Skeletal muscle satellite cell (primary cell): ENCODE results near the gene NACAD. TPM values are rescaled to one million over a fixed set of nuclear protein-coding genes. Genes with fewer than 3 reads are reported as not detected.
"Not testable (repeated sequence)": the region's sequence is repeated elsewhere in the genome, so short reads cannot be mapped to it uniquely, and the experiment has no call there.

Experiments used
- H3K27me3 ChIP-seq: 2 replicates; pipeline ENCODE4 v1.7.0; 2013; ENCODE audit warnings: low read length; ENCODE audit not compliant: control insufficient read depth, insufficient read depth
- H3K36me3 ChIP-seq: 2 replicates; pipeline ENCODE4 v1.7.0; 2013; ENCODE audit warnings: mild to moderate bottlenecking, control low read depth, low read length; ENCODE audit not compliant: insufficient read depth
- H3K4me1 ChIP-seq: 2 replicates; pipeline ENCODE4 v1.7.0; 2013; ENCODE audit warnings: low read length; ENCODE audit not compliant: control insufficient read depth, insufficient read depth
- H3K4me2 ChIP-seq: 2 replicates; pipeline ENCODE4 v1.7.0; 2013; ENCODE audit warnings: mild to moderate bottlenecking, low read length
- H3K4me3 ChIP-seq: 2 replicates; pipeline ENCODE4 v1.7.0; 2013; ENCODE audit warnings: low read length
- H3K9ac ChIP-seq: 2 replicates; pipeline ENCODE4 v1.7.0; 2013; ENCODE audit warnings: mild to moderate bottlenecking, low read depth, low read length, moderate library complexity
- H3K9me3 ChIP-seq: replicated peaks from 2 replicates; pipeline ENCODE4 v1.7.0; 2013; ENCODE audit warnings: mild to moderate bottlenecking, control low read depth, low read length
- small RNA-seq: library from RNA; depleted of rRNA; stranded (forward); fragments of <200 nt; gene quantifications from one replicate; pipeline ENCODE3, GENCODE V24; 2012

The NACAD gene

GRCh38 chr7:45035371-45035770, 53.4 kb downstream of the NACAD start:
- Histone ChIP-seq H3K4me2 (no peak overlapping the region), H3K9ac (no peak overlapping the region), H3K4me3 (no peak overlapping the region), H3K9me3 (no peaks in the 10 kb centered on the region), H3K36me3 (peaks cover 18% of the 10 kb centered on the region), H3K4me1 (peaks cover 17% of the 10 kb centered on the region), H3K27me3 (no peaks in the 10 kb centered on the region)

DNA sequence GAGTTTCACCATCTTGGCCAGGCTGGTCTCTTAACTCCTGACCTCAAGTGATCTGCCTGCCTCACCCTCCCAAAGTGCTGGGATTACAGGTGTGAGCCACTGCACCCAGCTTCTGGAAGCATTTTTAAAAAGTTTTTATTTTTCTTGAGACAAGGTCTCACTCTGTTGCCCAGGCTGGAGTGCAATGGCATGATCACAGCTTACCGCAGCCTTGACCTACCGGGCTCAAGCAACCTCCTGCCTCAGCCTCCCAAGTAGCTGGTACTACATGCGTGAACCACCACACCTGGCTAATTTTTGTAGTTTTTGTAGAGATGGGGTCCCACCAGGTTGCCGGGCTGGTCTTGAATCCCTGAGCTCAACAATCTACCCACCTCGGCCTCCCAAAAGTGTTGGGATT, 54.1 kb downstream of the NACAD start:
- H3K4me1 ChIP-seq, result peaks cover 17% of the 10 kb centered on the region
- H3K36me3 ChIP-seq, result peaks cover 18% of the 10 kb centered on the region
- H3K9me3 ChIP-seq, H3K4me2 ChIP-seq, H3K9ac ChIP-seq, H3K27me3 ChIP-seq, H3K4me3 ChIP-seq: not testable (repeated sequence)

- Histone ChIP-seq H3K36me3 (peaks cover 11% of the 10 kb centered on the region), H3K4me3 (no peak overlapping the region), H3K4me2 (no peak overlapping the region), H3K9ac (peak overlapping the region; percentile 22), H3K4me1 (peaks cover 17% of the 10 kb centered on the region), H3K9me3 (no peaks in the 10 kb centered on the region), H3K27me3 (no peaks in the 10 kb centered on the region)
Observed at GRCh38 chr7:45033931-45034290, 54.9 kb downstream of the NACAD start.

DNA sequence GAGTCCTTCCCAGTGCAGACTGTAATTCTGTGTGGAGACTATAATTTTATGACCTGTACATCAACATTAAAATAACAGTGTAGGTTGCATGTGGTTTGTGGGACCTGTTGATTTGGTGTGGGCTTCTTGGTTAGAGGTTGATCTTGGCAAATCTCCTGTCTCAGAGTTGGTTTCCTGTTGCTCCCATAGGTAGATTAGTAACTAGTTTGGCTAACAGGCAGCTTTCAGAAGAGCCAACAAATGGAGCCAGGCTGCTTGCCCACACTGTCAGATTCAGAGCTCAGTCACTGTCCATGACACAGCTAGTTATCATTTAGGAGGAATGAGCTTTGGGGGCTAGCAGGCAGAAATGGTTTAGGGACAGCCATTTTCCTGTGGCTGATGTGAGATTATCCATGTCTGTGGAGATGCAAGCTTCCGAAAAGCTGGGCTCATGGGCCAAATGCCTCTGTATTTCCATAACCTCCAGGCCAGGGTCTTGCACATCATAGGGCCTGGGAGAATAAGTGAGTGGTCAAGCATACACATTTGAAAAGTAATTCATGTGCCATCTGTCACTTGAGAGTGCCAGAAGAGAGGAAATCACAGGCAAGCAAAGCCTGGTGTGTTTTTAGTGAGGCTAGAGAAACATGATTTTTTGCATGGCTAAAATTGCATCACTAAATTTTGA, 55.4 kb downstream of the NACAD start:
- no peaks in the 10 kb centered on the region for H3K27me3 ChIP-seq
- H3K9me3 ChIP-seq, result no peaks in the 10 kb centered on the region
- no peak overlapping the region for H3K4me3 ChIP-seq
- H3K4me1 ChIP-seq, result peaks cover 17% of the 10 kb centered on the region
- peaks cover 5% of the 10 kb centered on the region for H3K36me3 ChIP-seq
- peak overlapping the region; percentile 22 for H3K9ac ChIP-seq
- peak overlapping the region; percentile 25 for H3K4me2 ChIP-seq

DNA sequence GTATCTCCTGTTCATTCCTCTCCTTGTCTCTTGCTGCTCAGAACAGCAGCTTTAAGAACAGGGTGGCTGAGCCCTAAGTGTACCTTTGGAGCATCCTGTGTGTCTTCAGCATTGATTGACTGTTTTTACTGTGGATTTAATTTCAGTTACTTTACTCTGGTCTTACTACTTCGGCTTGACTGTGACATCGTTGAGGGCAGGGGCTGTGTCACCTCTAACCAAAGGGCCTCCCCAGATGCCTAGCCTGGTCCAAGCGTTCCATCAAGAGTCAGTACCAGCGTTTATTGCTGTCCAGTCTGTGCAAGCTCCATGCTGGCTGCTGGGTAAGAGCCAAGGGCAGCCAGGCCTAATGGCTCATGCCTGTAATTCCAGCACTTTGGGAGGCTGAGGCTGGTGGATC, 56.3 kb downstream of the NACAD start:
- H3K9me3 ChIP-seq, result no peaks in the 10 kb centered on the region
- H3K4me2 ChIP-seq, result no peak overlapping the region
- H3K36me3 ChIP-seq, result peaks cover 8% of the 10 kb centered on the region
- no peak overlapping the region for H3K4me3 ChIP-seq
- H3K27me3 ChIP-seq, result no peaks in the 10 kb centered on the region
- peaks cover 22% of the 10 kb centered on the region for H3K4me1 ChIP-seq
- H3K9ac ChIP-seq, result no peak overlapping the region

DNA sequence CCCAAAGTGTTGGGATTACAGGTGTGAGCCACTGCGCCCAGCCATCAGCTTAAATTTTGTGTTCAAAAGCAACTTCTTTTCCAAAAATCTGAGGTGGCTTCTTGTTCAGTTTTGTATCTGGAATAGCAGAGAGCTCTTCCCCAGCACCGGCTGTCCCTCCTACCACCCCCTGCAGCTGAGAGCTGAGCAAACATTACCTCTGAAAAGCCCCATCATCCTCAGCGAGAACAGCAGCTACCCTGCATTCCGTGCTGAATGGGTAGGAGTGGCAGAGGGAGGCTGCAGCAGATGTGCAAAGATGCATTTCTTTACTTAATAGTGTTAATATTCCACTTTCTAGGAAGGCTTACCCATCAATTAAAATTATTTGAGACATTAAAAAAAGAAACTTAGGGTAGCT, 56.9 kb downstream of the NACAD start:
- Histone ChIP-seq H3K27me3 (no peaks in the 10 kb centered on the region), H3K4me3 (no peak overlapping the region), H3K4me1 (peaks cover 28% of the 10 kb centered on the region), H3K9me3 (no peaks in the 10 kb centered on the region), H3K36me3 (peaks cover 14% of the 10 kb centered on the region), H3K4me2 (no peak overlapping the region), H3K9ac (no peak overlapping the region)

Small RNA genes lying within 50 kb of the gene (small RNA-seq; reads per million reads assigned to genes)
- gene SNORA5A (114 reads per million, percentile 97 among the genes with 10 or more reads in this experiment), gene SNORA5B (not detected), gene SNORA5C (34.8 reads per million, percentile 95 among the genes with 10 or more reads in this experiment)
